Measurements from ENCODE around the gene DOK7. TPM values are rescaled to one million over a fixed set of nuclear protein-coding genes. Genes with fewer than 3 reads are reported as not detected.
"Not testable (repeated sequence)": the region's sequence is repeated elsewhere in the genome, so short reads cannot be mapped to it uniquely, and the experiment has no call there.

The DOK7 gene
- total RNA-seq, 2 donors from 2014 or later = not detected

DNA sequence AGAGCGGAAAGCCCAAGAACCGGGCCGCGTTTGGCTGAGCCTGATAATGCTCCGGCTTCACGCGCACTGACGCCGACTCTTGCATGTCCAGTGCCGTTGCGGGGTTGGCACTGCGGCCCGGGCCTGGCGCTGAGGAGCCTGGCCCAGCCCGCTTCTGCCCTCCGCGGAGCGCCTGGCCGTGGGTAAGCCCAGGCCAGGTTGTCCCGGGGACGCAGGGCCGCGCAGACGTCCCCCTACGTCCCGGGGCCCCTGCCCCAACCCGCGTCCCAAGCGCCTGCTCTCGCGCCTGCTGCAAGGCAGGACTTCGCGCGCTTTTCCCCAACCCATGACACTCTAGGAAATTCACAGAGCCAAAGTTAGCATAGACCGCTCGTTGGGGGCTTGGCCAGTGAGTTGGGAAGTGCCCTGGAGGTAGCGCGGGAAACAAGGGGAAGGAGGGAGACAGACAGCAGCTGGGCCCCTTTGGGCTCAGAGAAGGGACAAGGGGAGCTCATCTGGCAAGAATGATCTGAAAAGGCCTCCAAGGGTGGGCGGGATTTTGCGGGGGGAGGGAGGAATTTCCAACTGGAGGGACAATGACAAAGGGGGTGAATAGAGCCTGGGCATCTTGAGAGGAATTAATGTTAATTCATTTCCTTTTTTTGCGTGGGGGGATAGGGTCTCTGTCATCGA lies 69.8 kb downstream of the DOK7 start:
- Mint-ChIP-seq H3K9me3 (peaks cover 5% of the 10 kb centered on the region in 2 donors), H3K36me3 (peaks cover 5 to 9% of the 10 kb centered on the region in 2 donors), H3K27ac (no peak overlapping the region)
- ATAC-seq (no peak), DNase-seq (ENCODE audit: low spot score in 2 of 2) (no peak)

- Mint-ChIP-seq H3K36me3 (peaks cover 5 to 9% of the 10 kb centered on the region in 2 donors), H3K9me3 (peaks cover 5% of the 10 kb centered on the region in 2 donors), H3K27ac (no peak overlapping the region)
- ATAC-seq = no peak
- DNase-seq (ENCODE audit: low spot score in 2 of 2) = no peak
Observed at GRCh38 chr4:3533423-3533820, 70.3 kb downstream of the DOK7 start.

DNA sequence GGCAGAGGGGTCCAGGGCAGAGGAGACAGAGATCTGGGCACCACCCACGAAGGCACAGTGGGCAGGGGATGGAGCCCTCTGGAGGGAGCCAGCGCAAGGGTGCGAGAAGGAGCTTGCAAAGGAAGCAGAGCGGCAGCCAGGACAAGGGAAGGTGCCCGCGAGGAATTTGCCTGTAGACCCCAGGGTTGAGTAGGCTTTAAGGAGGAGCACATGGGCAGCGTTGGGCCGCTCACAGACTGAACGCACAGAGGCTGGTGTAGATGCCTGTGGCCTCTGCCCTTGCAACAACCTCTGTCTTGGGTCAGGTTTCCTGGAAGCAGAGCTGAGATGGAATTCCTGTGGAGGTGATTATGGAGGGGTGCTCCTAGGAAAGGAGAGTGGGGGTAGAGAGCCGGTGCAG lies 72.7 kb downstream of the DOK7 start:
- not testable (repeated sequence) for H3K27ac Mint-ChIP-seq; DNase-seq (ENCODE audit: low spot score in 2 of 2); H3K9me3 Mint-ChIP-seq; ATAC-seq; H3K36me3 Mint-ChIP-seq

- not testable (repeated sequence) for H3K36me3 Mint-ChIP-seq; H3K27ac Mint-ChIP-seq; DNase-seq (ENCODE audit: low spot score in 2 of 2); ATAC-seq; H3K9me3 Mint-ChIP-seq
Observed at GRCh38 chr4:3538906-3539305, 75.8 kb downstream of the DOK7 start.

DNA sequence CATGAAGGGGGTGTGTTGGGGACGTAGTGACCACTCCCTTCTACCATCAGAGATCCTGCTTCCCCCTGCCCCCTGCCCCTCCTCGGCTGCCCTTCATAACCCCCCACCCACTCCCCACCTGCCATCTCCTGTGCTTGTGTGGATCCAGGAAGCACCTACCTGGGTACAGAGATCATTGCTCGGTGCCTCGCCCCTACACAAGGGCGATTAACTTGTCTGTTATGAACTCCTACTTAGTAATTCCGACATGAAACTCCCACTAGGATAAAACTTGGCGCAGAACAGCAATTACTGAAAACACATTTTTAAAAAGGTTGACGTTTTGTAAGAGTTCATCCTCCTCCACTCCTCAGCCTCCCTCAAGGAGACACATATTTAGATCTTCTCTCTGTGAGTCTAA lies 80.3 kb downstream of the DOK7 start:
- not testable (repeated sequence) for H3K27ac Mint-ChIP-seq; ATAC-seq; DNase-seq (ENCODE audit: low spot score in 2 of 2); H3K9me3 Mint-ChIP-seq; H3K36me3 Mint-ChIP-seq

Other genes starting within 250 kb of the DOK7 start
- 1 to 10 TPM in 1 of 2 donors, under 1 TPM in 1; 0.48 to 1.6 TPM for gene MSANTD1, start 214.1 kb upstream of the DOK7 start, total RNA-seq
- gene RGS12, start 170.3 kb upstream of the DOK7 start, total RNA-seq = 10 to 100 TPM in 1 of 2 donors, 1 to 10 TPM in 1; 5.3 to 15.6 TPM
- gene HGFAC, start 21.3 kb upstream of the DOK7 start, total RNA-seq = not detected
- 10 to 100 TPM; 44.9 to 48.7 TPM for gene LRPAP1, start 69.1 kb downstream of the DOK7 start, total RNA-seq

Data from activated naive CD4-positive, alpha-beta T cell treated with anti-CD3 and anti-CD28 coated beads, Interleukin-2, amount 50 U/mL, for 72 hours (primary cell).